HEK293 (cell line): ENCODE measurements around the gene COG3.

Source experiments
- CTCF ChIP-seq: fragments of 450-650 bp; formaldehyde crosslinking; IDR thresholded peaks from 2 replicates; pipeline ENCODE4 v1.5.1; 2016; ENCODE audit warnings: missing biosample characterization, missing genetic modification characterization
- ZNF24 ChIP-seq: fragments of 450-650 bp; formaldehyde crosslinking; IDR thresholded peaks from 2 replicates; pipeline ENCODE4 v1.5.1; 2016; ENCODE audit warnings: missing biosample characterization, missing genetic modification characterization

- TF ChIP-seq ZNF24 (tag by site-specific recombination) (no peak), CTCF (tag by site-specific recombination) (no peak)
Measured at GRCh38 chr13:45540864-45541263, 76.1 kb downstream of the COG3 start.
